OCI-LY3 (cell line): ENCODE measurements around the gene MED16.

Experiments
- EZH2phosphoT487 ChIP-seq: fragments of 200-600 bp; shearing (Covaris generic); IDR thresholded peaks from 2 replicates; pipeline ENCODE4 v1.6.1; 2018; ENCODE audit warnings: antibody characterized with exemption, mixed run types, low read depth
- TF ChIP-seq, protein P1 (sequence below): fragments of 200-600, 300-600 bp; sonication (generic); IDR thresholded peaks from 2 replicates; pipeline ENCODE4 v1.5.1; 2014; ENCODE audit warnings: antibody characterized with exemption, low read length, low read depth

DNA sequence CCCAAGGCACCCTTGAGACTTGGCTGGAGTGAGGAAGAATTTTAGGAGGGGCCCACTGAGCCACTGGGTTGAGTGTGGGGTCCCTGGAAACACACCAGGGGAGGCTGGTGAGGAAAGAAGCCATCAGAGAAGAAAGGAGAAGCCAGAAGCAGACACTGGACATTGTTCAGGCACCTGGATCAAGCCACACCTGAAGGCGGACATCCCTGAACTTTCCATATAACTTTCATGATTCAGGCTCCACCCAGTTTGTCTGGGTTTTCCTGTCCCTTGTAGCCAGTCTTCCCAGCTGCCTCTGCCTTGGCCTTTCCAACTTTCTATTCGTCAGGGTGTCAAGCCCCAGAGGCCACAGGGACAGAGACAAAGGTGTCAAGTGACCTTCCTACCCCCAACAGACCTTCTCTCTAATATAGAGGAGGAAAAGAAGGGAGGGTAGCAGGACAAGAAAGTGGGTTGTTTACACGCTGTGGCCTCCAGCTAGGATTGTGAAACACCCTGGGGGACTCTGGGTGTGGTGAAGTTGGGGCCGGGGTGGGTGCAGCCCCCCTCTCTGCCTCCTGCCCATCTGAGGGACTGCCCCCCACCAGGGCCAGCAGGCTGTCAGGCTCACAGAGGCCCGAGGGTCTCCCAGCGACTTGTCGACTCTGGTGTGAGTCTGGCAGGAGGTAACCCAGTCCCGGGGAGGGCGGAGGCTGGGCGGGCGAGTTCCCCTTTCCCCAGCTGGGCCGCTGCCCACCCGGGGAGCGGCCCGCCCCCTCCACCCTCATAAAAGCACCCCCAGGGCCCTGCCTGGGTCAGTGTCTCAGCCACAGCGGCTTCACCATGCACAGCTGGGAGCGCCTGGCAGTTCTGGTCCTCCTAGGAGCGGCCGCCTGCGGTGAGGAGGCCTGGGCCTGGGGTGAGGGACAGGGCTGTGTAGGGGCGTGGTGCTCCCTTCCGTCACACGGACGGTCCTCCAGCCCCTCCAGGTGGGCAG is 33.8 kb downstream of the MED16 start, which contains the start of gene CFD:
- TF ChIP-seq, protein P1, sequence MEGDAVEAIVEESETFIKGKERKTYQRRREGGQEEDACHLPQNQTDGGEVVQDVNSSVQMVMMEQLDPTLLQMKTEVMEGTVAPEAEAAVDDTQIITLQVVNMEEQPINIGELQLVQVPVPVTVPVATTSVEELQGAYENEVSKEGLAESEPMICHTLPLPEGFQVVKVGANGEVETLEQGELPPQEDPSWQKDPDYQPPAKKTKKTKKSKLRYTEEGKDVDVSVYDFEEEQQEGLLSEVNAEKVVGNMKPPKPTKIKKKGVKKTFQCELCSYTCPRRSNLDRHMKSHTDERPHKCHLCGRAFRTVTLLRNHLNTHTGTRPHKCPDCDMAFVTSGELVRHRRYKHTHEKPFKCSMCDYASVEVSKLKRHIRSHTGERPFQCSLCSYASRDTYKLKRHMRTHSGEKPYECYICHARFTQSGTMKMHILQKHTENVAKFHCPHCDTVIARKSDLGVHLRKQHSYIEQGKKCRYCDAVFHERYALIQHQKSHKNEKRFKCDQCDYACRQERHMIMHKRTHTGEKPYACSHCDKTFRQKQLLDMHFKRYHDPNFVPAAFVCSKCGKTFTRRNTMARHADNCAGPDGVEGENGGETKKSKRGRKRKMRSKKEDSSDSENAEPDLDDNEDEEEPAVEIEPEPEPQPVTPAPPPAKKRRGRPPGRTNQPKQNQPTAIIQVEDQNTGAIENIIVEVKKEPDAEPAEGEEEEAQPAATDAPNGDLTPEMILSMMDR = no peak
- no peak for TF ChIP-seq EZH2phosphoT487
